ENCODE measurements around the gene TSPO2.

TSPO2 gene

GRCh38 chr6:41079080-41079479 is 36.8 kb downstream of the TSPO2 start:
- no peak overlapping the region for H3K4me3 ChIP-seq (replicated peaks in 1 of 2; ENCODE audit: low read depth in 2 of 2, low read length in 2 of 2)
- DNase-seq (ENCODE audit: low read depth in 2 of 2), result no peak
- TF ChIP-seq CTCF (IDR thresholded peaks at IDR 0.05; ENCODE audit: low read depth, low read length), result no peak

GRCh38 chr6:41080621-41081020 is 38.4 kb downstream of the TSPO2 start:
- TF ChIP-seq CTCF (IDR thresholded peaks at IDR 0.05; ENCODE audit: low read depth, low read length), result no peak
- no peak overlapping the region for H3K4me3 ChIP-seq (replicated peaks in 1 of 2; ENCODE audit: low read depth in 2 of 2, low read length in 2 of 2)
- no peak for DNase-seq (ENCODE audit: low read depth in 2 of 2)

GRCh38 chr6:41083072-41083471 is 40.8 kb downstream of the TSPO2 start:
- DNase-seq (ENCODE audit: low read depth in 2 of 2), result no peak
- no peak for TF ChIP-seq CTCF (IDR thresholded peaks at IDR 0.05; ENCODE audit: low read depth, low read length)
- H3K4me3 ChIP-seq (replicated peaks in 1 of 2; ENCODE audit: low read depth in 2 of 2, low read length in 2 of 2), result no peak overlapping the region

GRCh38 chr6:41085182-41085581 is 42.9 kb downstream of the TSPO2 start:
- no peak for DNase-seq (ENCODE audit: low read depth in 2 of 2)
- TF ChIP-seq CTCF (IDR thresholded peaks at IDR 0.05; ENCODE audit: low read depth, low read length), result no peak
- H3K4me3 ChIP-seq (replicated peaks in 1 of 2; ENCODE audit: low read depth in 2 of 2, low read length in 2 of 2), result no peak overlapping the region

- no peak overlapping the region for H3K4me3 ChIP-seq (replicated peaks in 1 of 2; ENCODE audit: low read depth in 2 of 2, low read length in 2 of 2)
- TF ChIP-seq CTCF (IDR thresholded peaks at IDR 0.05; ENCODE audit: low read depth, low read length), result no peak
- no peak for DNase-seq (ENCODE audit: low read depth in 2 of 2)
These were observed 46.2 kb downstream of the TSPO2 start for GRCh38 chr6:41088451-41088850.

- DNase-seq (ENCODE audit: low read depth in 2 of 2), result no peak
- H3K4me3 ChIP-seq (replicated peaks in 1 of 2; ENCODE audit: low read depth in 2 of 2, low read length in 2 of 2), result no peak overlapping the region
- TF ChIP-seq CTCF (IDR thresholded peaks at IDR 0.05; ENCODE audit: low read depth, low read length), result no peak
These were observed 48.8 kb downstream of the TSPO2 start for GRCh38 chr6:41090841-41091761.

All from cardiac fibroblast (primary cell).